NB4 (cell line): Measurements from ENCODE around the gene RCAN2.

Source experiments
- MYC ChIP-seq: IDR thresholded peaks from 2 replicates; pipeline ENCODE4 v1.6.1; 2011; ENCODE audit warnings: low read depth, low read length
- TF ChIP-seq, protein P1 (sequence below): IDR thresholded peaks from one replicate; pipeline ENCODE4 v1.5.1; 2012; ENCODE audit warnings: low read depth, low read length

DNA sequence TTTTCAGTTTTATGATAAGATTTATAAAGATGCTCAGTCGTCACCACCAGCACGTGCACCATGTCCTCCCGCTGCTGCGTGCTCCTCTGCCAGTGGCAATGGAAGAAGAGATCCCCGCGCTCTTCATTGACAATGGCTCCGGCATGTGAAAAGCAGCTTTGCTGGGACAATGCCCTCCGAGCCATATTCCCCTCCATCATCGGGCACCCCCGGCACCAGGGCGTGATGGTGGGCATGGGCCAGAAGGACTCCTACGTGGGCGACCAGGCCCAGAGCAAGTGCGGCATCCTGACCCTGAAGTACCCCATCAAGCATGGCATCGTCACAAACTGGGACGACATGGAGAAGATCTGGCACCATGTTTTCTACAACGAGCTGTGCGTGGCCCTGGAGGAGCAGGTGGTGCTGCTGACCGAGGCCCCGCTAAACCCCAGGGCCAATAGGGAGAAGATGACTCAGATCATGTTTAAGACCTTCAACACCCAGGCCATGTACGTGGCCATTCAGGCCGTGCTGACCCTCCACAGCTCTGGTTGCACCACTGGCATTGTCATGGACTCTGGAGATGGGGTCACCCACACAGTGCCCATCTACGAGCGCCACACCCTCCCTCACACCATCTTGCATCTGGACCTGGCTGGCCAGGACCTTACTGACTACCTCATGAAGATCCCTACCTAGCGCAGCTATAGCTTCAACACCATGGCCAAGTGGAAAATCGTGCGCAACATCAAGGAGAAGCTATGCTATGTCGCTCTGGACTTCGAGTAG, 286.2 kb downstream of the RCAN2 start:
- TF ChIP-seq, protein P1, sequence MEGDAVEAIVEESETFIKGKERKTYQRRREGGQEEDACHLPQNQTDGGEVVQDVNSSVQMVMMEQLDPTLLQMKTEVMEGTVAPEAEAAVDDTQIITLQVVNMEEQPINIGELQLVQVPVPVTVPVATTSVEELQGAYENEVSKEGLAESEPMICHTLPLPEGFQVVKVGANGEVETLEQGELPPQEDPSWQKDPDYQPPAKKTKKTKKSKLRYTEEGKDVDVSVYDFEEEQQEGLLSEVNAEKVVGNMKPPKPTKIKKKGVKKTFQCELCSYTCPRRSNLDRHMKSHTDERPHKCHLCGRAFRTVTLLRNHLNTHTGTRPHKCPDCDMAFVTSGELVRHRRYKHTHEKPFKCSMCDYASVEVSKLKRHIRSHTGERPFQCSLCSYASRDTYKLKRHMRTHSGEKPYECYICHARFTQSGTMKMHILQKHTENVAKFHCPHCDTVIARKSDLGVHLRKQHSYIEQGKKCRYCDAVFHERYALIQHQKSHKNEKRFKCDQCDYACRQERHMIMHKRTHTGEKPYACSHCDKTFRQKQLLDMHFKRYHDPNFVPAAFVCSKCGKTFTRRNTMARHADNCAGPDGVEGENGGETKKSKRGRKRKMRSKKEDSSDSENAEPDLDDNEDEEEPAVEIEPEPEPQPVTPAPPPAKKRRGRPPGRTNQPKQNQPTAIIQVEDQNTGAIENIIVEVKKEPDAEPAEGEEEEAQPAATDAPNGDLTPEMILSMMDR: no peak
- no peak for TF ChIP-seq MYC
